Thoracic aorta (tissue), 2 donors: ENCODE data around the gene LRMDA. TPM values are rescaled to one million over a fixed set of nuclear protein-coding genes. Genes with fewer than 3 reads are reported as not detected.
A peak's percentile ranks its signal among the peaks of the same experiment; 100 is the strongest.

Experiments used
- ATAC-seq: fragments of 150-250 bp; one replicate; pipeline ENCODE4 v1.8.0; 2017; ENCODE audit warnings: low read depth; ENCODE audit not compliant: insufficient number of reproducible peaks, low FRiP score
- DNase-seq: peaks from one replicate; pipeline ENCODE4 v3.0.0-alpha.2; 2020; ENCODE audit warnings: low spot score
- H3K27ac ChIP-seq, 2 donors: fragments of 200-600 bp; sonication (generic); 1 replicate in 1 of 2; 2 replicates in 1 of 2; pipeline ENCODE4 v1.5.1; 2016; ENCODE audit warnings: mild to moderate bottlenecking in 2 of 2, moderate library complexity in 2 of 2
- H3K27me3 ChIP-seq: fragments of 200-600 bp; sonication (generic); replicated peaks from 2 replicates; pipeline ENCODE4 v1.6.0; 2016; ENCODE audit warnings: mild to moderate bottlenecking; ENCODE audit not compliant: insufficient read depth
- H3K36me3 ChIP-seq: fragments of 200-600 bp; sonication (generic); one replicate; pipeline ENCODE4 v1.5.1; 2016
- H3K4me1 ChIP-seq, 2 donors: fragments of 200-600 bp; sonication (generic); 1 replicate in 1 of 2; 2 replicates in 1 of 2; pipeline versions ENCODE4 v1.5.1 to v1.6.0; 2016; ENCODE audit warnings: low read depth in 2 of 2, mild to moderate bottlenecking in 1 of 2; ENCODE audit not compliant: control insufficient read depth in 1 of 2
- H3K4me3 ChIP-seq: fragments of 200-600 bp; sonication (generic); 2 replicates; pipeline ENCODE4 v1.5.1; 2016; ENCODE audit warnings: mild to moderate bottlenecking
- H3K9me3 ChIP-seq: fragments of 200-600 bp; sonication (generic); 2 replicates; pipeline ENCODE4 v1.5.1; 2016
- total RNA-seq, 2 donors: library from RNA; depleted of rRNA; stranded (reverse); fragments of >200 nt; gene quantifications; one replicate each; pipeline versions ENCODE4 v1.1.0 to v1.2.3, GENCODE V29; 2016
- TF ChIP-seq, protein P1 (sequence below): fragments of 200-600 bp; sonication (generic); IDR thresholded peaks from one replicate; pipeline ENCODE4 v1.5.1; 2019; ENCODE audit warnings: antibody characterized with exemption

The LRMDA gene
- total RNA-seq, 2 donors from 2014 or later = 8.3 to 36.6 TPM

- Histone ChIP-seq H3K36me3 (no peaks in the 10 kb centered on the region), H3K4me3 (no peak overlapping the region), H3K27me3 (no peaks in the 10 kb centered on the region), H3K27ac (no peak overlapping the region), H3K4me1 (peaks cover 0 to 16% of the 10 kb centered on the region in 2 donors), H3K9me3 (peaks cover 14% of the 10 kb centered on the region)
- DNase-seq = no peak
- ATAC-seq = no peak
- TF ChIP-seq, protein P1, sequence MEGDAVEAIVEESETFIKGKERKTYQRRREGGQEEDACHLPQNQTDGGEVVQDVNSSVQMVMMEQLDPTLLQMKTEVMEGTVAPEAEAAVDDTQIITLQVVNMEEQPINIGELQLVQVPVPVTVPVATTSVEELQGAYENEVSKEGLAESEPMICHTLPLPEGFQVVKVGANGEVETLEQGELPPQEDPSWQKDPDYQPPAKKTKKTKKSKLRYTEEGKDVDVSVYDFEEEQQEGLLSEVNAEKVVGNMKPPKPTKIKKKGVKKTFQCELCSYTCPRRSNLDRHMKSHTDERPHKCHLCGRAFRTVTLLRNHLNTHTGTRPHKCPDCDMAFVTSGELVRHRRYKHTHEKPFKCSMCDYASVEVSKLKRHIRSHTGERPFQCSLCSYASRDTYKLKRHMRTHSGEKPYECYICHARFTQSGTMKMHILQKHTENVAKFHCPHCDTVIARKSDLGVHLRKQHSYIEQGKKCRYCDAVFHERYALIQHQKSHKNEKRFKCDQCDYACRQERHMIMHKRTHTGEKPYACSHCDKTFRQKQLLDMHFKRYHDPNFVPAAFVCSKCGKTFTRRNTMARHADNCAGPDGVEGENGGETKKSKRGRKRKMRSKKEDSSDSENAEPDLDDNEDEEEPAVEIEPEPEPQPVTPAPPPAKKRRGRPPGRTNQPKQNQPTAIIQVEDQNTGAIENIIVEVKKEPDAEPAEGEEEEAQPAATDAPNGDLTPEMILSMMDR = no peak
Measured at GRCh38 chr10:76488602-76489001, 1057.2 kb downstream of the LRMDA start.

- Histone ChIP-seq H3K27me3 (no peaks in the 10 kb centered on the region), H3K36me3 (no peaks in the 10 kb centered on the region), H3K27ac (peak overlapping the region; percentile 63 to 68), H3K4me1 (peaks cover 0 to 16% of the 10 kb centered on the region in 2 donors), H3K9me3 (peaks cover 14% of the 10 kb centered on the region), H3K4me3 (no peak overlapping the region)
- TF ChIP-seq, protein P1 = no peak
- DNase-seq (no peak), ATAC-seq (no peak)
Measured at GRCh38 chr10:76491216-76491615, 1059.8 kb downstream of the LRMDA start.

- ATAC-seq = peak; percentile 60
- TF ChIP-seq, protein P1 = no peak
- DNase-seq = no peak
- H3K27ac ChIP-seq = peak overlapping the region; percentile 63 to 68
- no peaks in the 10 kb centered on the region for H3K27me3 ChIP-seq
- no peaks in the 10 kb centered on the region for H3K36me3 ChIP-seq
- H3K9me3 ChIP-seq = peaks cover 14% of the 10 kb centered on the region
- peaks cover 0 to 16% of the 10 kb centered on the region in 2 donors for H3K4me1 ChIP-seq
- H3K4me3 ChIP-seq = no peak overlapping the region
Measured at GRCh38 chr10:76492026-76492425, 1060.6 kb downstream of the LRMDA start.

DNA sequence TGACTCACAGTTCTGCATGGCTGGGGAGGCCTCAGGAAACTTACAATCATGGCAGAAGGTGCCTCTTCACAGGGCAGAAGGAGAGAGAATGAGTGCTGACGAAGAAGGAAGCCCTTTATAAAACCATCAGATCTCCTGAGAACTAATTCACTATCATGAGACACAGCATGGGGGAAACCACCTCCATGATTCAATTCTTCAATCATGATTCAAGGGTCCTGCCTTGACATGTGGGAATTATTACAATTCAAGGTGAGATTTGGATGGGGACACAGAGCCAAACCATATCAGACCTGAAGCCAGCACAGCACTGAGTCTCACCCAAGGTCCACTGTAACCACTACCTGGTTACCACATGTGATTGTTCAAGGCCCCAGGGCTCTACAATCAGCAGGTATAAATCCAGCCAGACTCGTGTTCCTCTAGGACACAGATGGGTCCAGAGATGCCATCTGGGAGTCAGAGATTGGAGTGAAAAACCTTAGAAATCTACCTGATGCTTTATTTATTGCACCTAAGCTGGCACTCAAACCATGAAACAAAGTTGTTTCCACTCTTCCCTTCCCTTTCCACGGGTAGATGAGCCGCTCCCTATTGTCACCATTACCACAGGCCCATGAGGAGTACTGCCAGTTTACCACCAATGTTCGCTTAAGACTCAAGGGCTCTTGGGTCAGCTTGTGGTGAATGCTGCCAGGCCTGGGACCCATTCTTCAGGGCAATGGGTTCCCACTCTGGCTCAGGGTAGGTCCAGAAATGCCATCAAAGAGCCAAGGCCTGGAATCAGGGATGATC lies 1061.5 kb downstream of the LRMDA start:
- peaks cover 14% of the 10 kb centered on the region for H3K9me3 ChIP-seq
- no peaks in the 10 kb centered on the region for H3K27me3 ChIP-seq
- ATAC-seq (no peak), DNase-seq (no peak)
- no peak overlapping the region for H3K4me3 ChIP-seq
- H3K27ac ChIP-seq = peak overlapping the region; percentile 57 to 68
- TF ChIP-seq, protein P1 = no peak
- peaks cover 0 to 16% of the 10 kb centered on the region in 2 donors for H3K4me1 ChIP-seq
- no peaks in the 10 kb centered on the region for H3K36me3 ChIP-seq

DNA sequence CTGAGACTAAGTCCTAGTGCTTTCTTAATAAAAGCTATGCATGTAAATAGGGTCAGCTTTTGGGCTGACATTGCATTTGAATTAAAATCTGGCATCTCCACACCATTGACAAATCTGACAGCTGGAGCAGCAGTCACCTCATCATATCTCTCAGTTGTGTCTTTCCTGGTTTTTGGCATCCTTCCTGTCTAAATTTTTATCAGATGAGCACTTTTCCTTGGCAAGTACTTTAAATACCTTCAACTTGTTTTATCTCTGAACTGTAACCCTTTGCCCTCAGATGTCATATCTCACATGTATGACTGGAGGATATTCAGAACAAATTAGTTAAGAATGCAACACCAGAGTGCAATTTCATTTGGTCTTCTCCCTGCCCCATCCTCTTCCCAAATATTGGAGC lies 1066.2 kb downstream of the LRMDA start:
- H3K4me3 ChIP-seq = no peak overlapping the region
- H3K9me3 ChIP-seq = no peaks in the 10 kb centered on the region
- no peak overlapping the region for H3K27ac ChIP-seq
- no peaks in the 10 kb centered on the region for H3K4me1 ChIP-seq
- no peaks in the 10 kb centered on the region for H3K27me3 ChIP-seq
- H3K36me3 ChIP-seq = no peaks in the 10 kb centered on the region
- no peak for ATAC-seq
- TF ChIP-seq, protein P1 = no peak
- DNase-seq = no peak
